Calu3 (cell line): ENCODE measurements around the gene TMEM138. TPM values are rescaled to one million over a fixed set of nuclear protein-coding genes. Genes with fewer than 3 reads are reported as not detected.

Experiments
- BruUV-seq: library from RNA; stranded (reverse); fragments of 400-500 nt; replicated peaks from 2 replicates; lab custom pipeline; 2021; lab: Mats Ljungman, UMichigan
- CTCF ChIA-PET: fragments of 300-600 bp; sonication (Branson Sonifier 250); formaldehyde crosslinking; loops from one replicate; lab custom pipeline; 2022; ENCODE audit warnings: antibody characterized with exemption; lab: Charles Lee
- DNase-seq: peaks from one replicate; pipeline ENCODE4 v3.0.0; 2022
- H3K27ac Mint-ChIP-seq: one replicate; pipeline ENCODE4 v1.8.0; 2022; ENCODE audit warnings: mixed read lengths; ENCODE audit not compliant: unreplicated experiment
- H3K27me3 Mint-ChIP-seq: one replicate; pipeline ENCODE4 v1.8.0; 2022; ENCODE audit warnings: mixed read lengths; ENCODE audit not compliant: unreplicated experiment
- H3K36me3 Mint-ChIP-seq: one replicate; pipeline ENCODE4 v1.8.0; 2022; ENCODE audit warnings: mild to moderate bottlenecking, moderate library complexity, mixed read lengths; ENCODE audit not compliant: insufficient read depth, unreplicated experiment
- H3K4me1 Mint-ChIP-seq: one replicate; pipeline ENCODE4 v1.8.0; 2022; ENCODE audit warnings: mild to moderate bottlenecking, low read depth, mixed read lengths; ENCODE audit not compliant: unreplicated experiment
- H3K4me3 Mint-ChIP-seq: one replicate; pipeline ENCODE4 v1.8.0; 2022; ENCODE audit warnings: mild to moderate bottlenecking, low read depth, moderate library complexity, mixed read lengths; ENCODE audit not compliant: unreplicated experiment
- H3K9me3 Mint-ChIP-seq: one replicate; pipeline ENCODE4 v1.8.0; 2022; ENCODE audit warnings: low read depth, mixed read lengths; ENCODE audit not compliant: unreplicated experiment
- CTCF ChIP-seq: fragments of 200-600 bp; IDR thresholded peaks from one replicate; pipeline ENCODE4 v1.8.0; 2022; ENCODE audit warnings: antibody characterized with exemption; ENCODE audit not compliant: unreplicated experiment
- intact Hi-C: fragments of 100-400 bp; cut with micrococcal nuclease; formaldehyde crosslinking; loops from one replicate; pipeline ENCODE4 v1.10.0; 2022; ENCODE audit not compliant: unreplicated experiment
- total RNA-seq: library from RNA; stranded (reverse); gene quantifications from 2 replicates; pipeline ENCODE4 v1.2.3, GENCODE V29; 2022

TMEM138 gene
- total RNA-seq, 1 experiment from 2014 or later: 51.6 TPM

DNA sequence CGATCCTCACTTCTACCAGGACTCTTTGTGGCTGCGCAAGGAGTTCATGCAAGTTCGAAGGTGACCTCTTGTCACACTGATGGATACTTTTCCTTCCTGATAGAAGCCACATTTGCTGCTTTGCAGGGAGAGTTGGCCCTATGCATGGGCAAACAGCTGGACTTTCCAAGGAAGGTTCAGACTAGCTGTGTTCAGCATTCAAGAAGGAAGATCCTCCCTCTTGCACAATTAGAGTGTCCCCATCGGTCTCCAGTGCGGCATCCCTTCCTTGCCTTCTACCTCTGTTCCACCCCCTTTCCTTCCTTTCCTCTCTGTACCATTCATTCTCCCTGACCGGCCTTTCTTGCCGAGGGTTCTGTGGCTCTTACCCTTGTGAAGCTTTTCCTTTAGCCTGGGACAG lies 6.5 kb downstream of the TMEM138 start:
- Mint-ChIP-seq H3K4me1 (no peaks in the 10 kb centered on the region), H3K9me3 (no peaks in the 10 kb centered on the region), H3K36me3 (peaks cover 35% of the 10 kb centered on the region), H3K27me3 (no peaks in the 10 kb centered on the region), H3K27ac (no peak overlapping the region), H3K4me3 (no peak overlapping the region)
- TF ChIP-seq CTCF: no peak
- no peak for DNase-seq
- intact Hi-C loops: no loop called here
- no TSS peak for BruUV-seq
- CTCF ChIA-PET: no interaction called here

GRCh38 chr11:61369372-61370348 lies 7.5 kb downstream of the TMEM138 start:
- H3K27ac Mint-ChIP-seq: no peak overlapping the region
- no peaks in the 10 kb centered on the region for H3K9me3 Mint-ChIP-seq
- H3K4me3 Mint-ChIP-seq: no peak overlapping the region
- CTCF ChIA-PET: interaction anchor here (0.8 kb wide), 1 partner anchor 8 kb away, joined by 3 read pairs; the partner anchor contains the start of genes CYB561A3 and TMEM138
- intact Hi-C loops: no loop called here
- no peak for DNase-seq
- H3K27me3 Mint-ChIP-seq: no peaks in the 10 kb centered on the region
- H3K4me1 Mint-ChIP-seq: no peaks in the 10 kb centered on the region
- H3K36me3 Mint-ChIP-seq: peaks cover 35% of the 10 kb centered on the region
- no TSS peak for BruUV-seq
- TF ChIP-seq CTCF: no peak

DNA sequence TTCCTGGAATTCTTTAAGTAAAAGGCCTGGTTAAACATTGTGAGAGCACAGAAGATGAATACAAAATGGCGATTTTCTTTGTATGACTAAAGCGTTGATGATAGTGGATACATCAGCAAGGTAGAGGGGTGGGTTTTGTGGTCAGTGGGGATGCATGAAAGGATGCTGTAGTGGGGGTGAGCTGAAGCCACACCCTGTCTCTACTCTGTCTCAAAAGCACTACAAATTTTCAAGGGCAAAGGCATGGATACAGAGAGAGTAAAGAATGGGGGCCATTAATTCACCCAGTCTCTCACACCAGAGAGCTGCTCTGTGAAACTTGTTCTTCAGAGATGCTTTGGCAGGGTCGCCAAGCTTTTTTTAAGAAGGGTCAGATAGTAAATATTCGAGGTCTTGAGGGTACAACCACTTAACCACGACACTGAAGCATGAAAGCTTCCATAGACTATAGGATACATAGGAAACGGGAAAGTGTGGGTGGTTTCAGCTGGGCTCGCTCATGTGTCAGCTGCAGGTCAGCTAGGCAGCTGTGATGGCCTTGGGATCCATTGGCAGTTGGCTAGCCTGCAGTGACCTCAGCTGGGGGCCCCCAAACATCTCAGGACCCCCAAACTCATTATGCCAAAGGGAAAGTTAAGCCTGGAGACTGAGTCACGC lies 8.3 kb downstream of the TMEM138 start:
- Mint-ChIP-seq H3K9me3 (no peaks in the 10 kb centered on the region), H3K36me3 (peaks cover 33% of the 10 kb centered on the region), H3K27ac (no peak overlapping the region), H3K4me1 (no peaks in the 10 kb centered on the region), H3K27me3 (no peaks in the 10 kb centered on the region), H3K4me3 (no peak overlapping the region)
- intact Hi-C loops: no loop called here
- DNase-seq: no peak
- BruUV-seq: no TSS peak
- CTCF ChIA-PET: interaction anchor here (0.8 kb wide), 1 partner anchor 9 kb away, joined by 3 read pairs; the partner anchor contains the start of genes CYB561A3 and TMEM138
- no peak for TF ChIP-seq CTCF

- H3K4me3 Mint-ChIP-seq: no peak overlapping the region
- intact Hi-C loops: no loop called here
- no peaks in the 10 kb centered on the region for H3K27me3 Mint-ChIP-seq
- no peak for TF ChIP-seq CTCF
- H3K27ac Mint-ChIP-seq: no peak overlapping the region
- H3K4me1 Mint-ChIP-seq: no peaks in the 10 kb centered on the region
- H3K36me3 Mint-ChIP-seq: peaks cover 17% of the 10 kb centered on the region
- no peaks in the 10 kb centered on the region for H3K9me3 Mint-ChIP-seq
- no peak for DNase-seq
- CTCF ChIA-PET: no interaction called here
- BruUV-seq: no TSS peak
These were observed 10.7 kb downstream of the TMEM138 start for GRCh38 chr11:61372659-61373420.
